Esophagus (tissue), 2 donors: ENCODE results near the gene TMEM132D. TPM values are rescaled to one million over a fixed set of nuclear protein-coding genes. Genes with fewer than 3 reads are reported as not detected.

Experiments
- H3K27ac ChIP-seq, 2 donors: one replicate each; pipeline ENCODE4 v1.5.1; 2013; ENCODE audit warnings: low read depth in 2 of 2, mild to moderate bottlenecking in 2 of 2, inconsistent platforms in 1 of 2, low read length in 1 of 2, moderate library complexity in 1 of 2
- H3K27me3 ChIP-seq, 2 donors: one replicate each; pipeline ENCODE4 v1.6.1; 2013; ENCODE audit warnings: low read length in 2 of 2, control low read depth in 1 of 2, mild to moderate bottlenecking in 1 of 2; ENCODE audit not compliant: insufficient read depth in 2 of 2, control insufficient read depth in 1 of 2
- H3K36me3 ChIP-seq, 2 donors: one replicate each; pipeline ENCODE4 v1.6.1; 2013; ENCODE audit warnings: low read length in 1 of 2; ENCODE audit not compliant: control insufficient read depth in 2 of 2, insufficient read depth in 2 of 2
- H3K4me1 ChIP-seq, 2 donors: one replicate each; pipeline ENCODE4 v1.6.1; 2013; ENCODE audit warnings: low read length in 1 of 2; ENCODE audit not compliant: control insufficient read depth in 2 of 2, insufficient read depth in 2 of 2
- H3K4me3 ChIP-seq, 2 donors: one replicate each; pipeline ENCODE4 v1.5.1; 2013; ENCODE audit warnings: low read length in 2 of 2, mild to moderate bottlenecking in 2 of 2, low read depth in 1 of 2, moderate library complexity in 1 of 2
- H3K9me3 ChIP-seq, 2 donors: one replicate each; pipeline ENCODE4 v1.6.1; 2013; ENCODE audit warnings: mild to moderate bottlenecking in 2 of 2, low read depth in 1 of 2, low read length in 1 of 2, moderate library complexity in 1 of 2; ENCODE audit not compliant: control insufficient read depth in 2 of 2, insufficient read depth in 1 of 2
- WGBS, 2 donors: extraction: QIAGEN DNeasy Blood & Tissue Kit; methylation state at CpG; one replicate each; pipeline ENCODE4 v1.1.7; 2013; 5-methylcytosine and 5-hydroxymethylcytosine counted together
- polyA plus RNA-seq, 2 donors: library from polyadenylated mRNA; stranded (reverse); fragments of 200-250 nt; gene quantifications; one replicate each; pipeline ENCODE4 v1.2.3, GENCODE V29; 2013
- donor health status: healthy with polysubstance abuse.
- donor health status: Bipolar disorder and iron deficiency.

The TMEM132D gene
- polyA plus RNA-seq, 2 donors = not detected

GRCh38 chr12:129372348-129372747 is 531.5 kb downstream of the TMEM132D start:
- Histone ChIP-seq H3K27ac (no peak overlapping the region), H3K27me3 (no peaks in the 10 kb centered on the region), H3K4me3 (no peak overlapping the region), H3K9me3 (peaks cover 0 to 8% of the 10 kb centered on the region in 2 donors), H3K36me3 (no peaks in the 10 kb centered on the region), H3K4me1 (no peaks in the 10 kb centered on the region)
- WGBS, 2 donors = 58 to 72% methylated on average over 2 of the region's 2 CpGs

- H3K9me3 ChIP-seq = peaks cover 0 to 10% of the 10 kb centered on the region in 2 donors
These were observed 532.6 kb downstream of the TMEM132D start for GRCh38 chr12:129371268-129371667.

GRCh38 chr12:129366656-129367055 is 537.2 kb downstream of the TMEM132D start:
- Histone ChIP-seq H3K4me3 (no peak overlapping the region), H3K36me3 (no peaks in the 10 kb centered on the region), H3K9me3 (peaks cover 5 to 8% of the 10 kb centered on the region in 2 donors), H3K27ac (no peak overlapping the region), H3K27me3 (peaks cover 0 to 2% of the 10 kb centered on the region in 2 donors), H3K4me1 (no peaks in the 10 kb centered on the region)
- 85 to 88% methylated on average over 9 of the region's 9 CpGs for WGBS, 2 donors

More at GRCh38 chr12:129371268-129371667, 532.6 kb downstream of the TMEM132D start:
- WGBS, 2 donors = 76 to 84% methylated on average over 4 of the region's 4 CpGs
- Histone ChIP-seq H3K4me1 (no peaks in the 10 kb centered on the region), H3K27me3 (no peaks in the 10 kb centered on the region), H3K36me3 (no peaks in the 10 kb centered on the region), H3K4me3 (no peak overlapping the region), H3K27ac (no peak overlapping the region)

- 52 to 57% methylated on average over 8 of the region's 8 CpGs for WGBS, 2 donors
- no peaks in the 10 kb centered on the region for H3K36me3 ChIP-seq
- peaks cover 0 to 2% of the 10 kb centered on the region in 2 donors for H3K27me3 ChIP-seq
- no peak overlapping the region for H3K4me3 ChIP-seq
- H3K27ac ChIP-seq = no peak overlapping the region
- no peaks in the 10 kb centered on the region for H3K4me1 ChIP-seq
- peaks cover 5 to 10% of the 10 kb centered on the region in 2 donors for H3K9me3 ChIP-seq
These were observed 540.8 kb downstream of the TMEM132D start for GRCh38 chr12:129363041-129363440.

- 90 to 91% methylated on average over 6 of the region's 6 CpGs for WGBS, 2 donors
These were observed 546.6 kb downstream of the TMEM132D start for GRCh38 chr12:129357233-129357632.

GRCh38 chr12:129351481-129351880 is 552.3 kb downstream of the TMEM132D start:
- Histone ChIP-seq H3K4me1 (no peaks in the 10 kb centered on the region), H3K9me3 (no peaks in the 10 kb centered on the region), H3K27ac (no peak overlapping the region), H3K36me3 (no peaks in the 10 kb centered on the region), H3K4me3 (no peak overlapping the region), H3K27me3 (no peaks in the 10 kb centered on the region)
- WGBS, 2 donors = 92% methylated on average over 6 of the region's 6 CpGs

More at GRCh38 chr12:129357233-129357632, 546.6 kb downstream of the TMEM132D start:
- Histone ChIP-seq H3K27me3 (no peaks in the 10 kb centered on the region), H3K27ac (no peak overlapping the region), H3K36me3 (no peaks in the 10 kb centered on the region), H3K9me3 (peaks cover 0 to 6% of the 10 kb centered on the region in 2 donors), H3K4me1 (no peaks in the 10 kb centered on the region), H3K4me3 (no peak overlapping the region)

- Histone ChIP-seq H3K4me1 (no peaks in the 10 kb centered on the region), H3K36me3 (no peaks in the 10 kb centered on the region), H3K9me3 (peaks cover 0 to 13% of the 10 kb centered on the region in 2 donors), H3K4me3 (no peak overlapping the region), H3K27ac (no peak overlapping the region), H3K27me3 (no peaks in the 10 kb centered on the region)
- WGBS, 2 donors = 31 to 48% methylated on average over 6 to 7 of the region's 7 CpGs
These were observed 564.5 kb downstream of the TMEM132D start for GRCh38 chr12:129339336-129339735.

GRCh38 chr12:129337413-129337812 is 566.4 kb downstream of the TMEM132D start:
- 86 to 89% methylated on average over 17 of the region's 17 CpGs for WGBS, 2 donors
- peaks cover 0 to 13% of the 10 kb centered on the region in 2 donors for H3K9me3 ChIP-seq

GRCh38 chr12:129335773-129336172 is 568.1 kb downstream of the TMEM132D start:
- no peaks in the 10 kb centered on the region for H3K4me1 ChIP-seq
- H3K27ac ChIP-seq = no peak overlapping the region
- no peaks in the 10 kb centered on the region for H3K36me3 ChIP-seq
- H3K27me3 ChIP-seq = no peaks in the 10 kb centered on the region
- no peak overlapping the region for H3K4me3 ChIP-seq
- peaks cover 0 to 15% of the 10 kb centered on the region in 2 donors for H3K9me3 ChIP-seq

More at GRCh38 chr12:129337413-129337812, 566.4 kb downstream of the TMEM132D start:
- no peak overlapping the region for H3K27ac ChIP-seq
- no peak overlapping the region for H3K4me3 ChIP-seq
- H3K36me3 ChIP-seq = no peaks in the 10 kb centered on the region
- H3K4me1 ChIP-seq = no peaks in the 10 kb centered on the region
- no peaks in the 10 kb centered on the region for H3K27me3 ChIP-seq

GRCh38 chr12:129332286-129332685 is 571.5 kb downstream of the TMEM132D start:
- 88 to 90% methylated on average over 2 of the region's 2 CpGs for WGBS, 2 donors

More at GRCh38 chr12:129332286-129332685, 571.5 kb downstream of the TMEM132D start:
- no peaks in the 10 kb centered on the region for H3K27me3 ChIP-seq
- H3K4me3 ChIP-seq = no peak overlapping the region
- H3K4me1 ChIP-seq = no peaks in the 10 kb centered on the region
- H3K36me3 ChIP-seq = no peaks in the 10 kb centered on the region
- no peak overlapping the region for H3K27ac ChIP-seq
- H3K9me3 ChIP-seq = peaks cover 0 to 7% of the 10 kb centered on the region in 2 donors
